Astrocyte of the hippocampus (primary cell): Measurements from ENCODE around the gene MYOM3.

Experiments used
- DNase-seq: peaks from one replicate; pipeline ENCODE4 v3.0.0; 2011; ENCODE audit warnings: low read depth, low spot score

Gene MYOM3

GRCh38 chr1:24096739-24097103 is 15.2 kb downstream of the MYOM3 start:
- no peak for DNase-seq

- no peak for DNase-seq
Measured at GRCh38 chr1:24096009-24096738, 15.8 kb downstream of the MYOM3 start.

- DNase-seq, result no peak
Measured at GRCh38 chr1:24095140-24095859, 16.6 kb downstream of the MYOM3 start.

- no peak for DNase-seq
Measured at GRCh38 chr1:24094554-24094953, 17.4 kb downstream of the MYOM3 start.

GRCh38 chr1:24093732-24094131 is 18.2 kb downstream of the MYOM3 start:
- no peak for DNase-seq

- no peak for DNase-seq
Measured at GRCh38 chr1:24092979-24093378, 19.0 kb downstream of the MYOM3 start.

GRCh38 chr1:24091971-24092482 is 19.9 kb downstream of the MYOM3 start:
- no peak for DNase-seq

GRCh38 chr1:24090736-24091135 is 21.2 kb downstream of the MYOM3 start:
- DNase-seq, result no peak

- no peak for DNase-seq
Measured at GRCh38 chr1:24089743-24090555, 22.0 kb downstream of the MYOM3 start.

GRCh38 chr1:24089027-24089742 is 22.8 kb downstream of the MYOM3 start:
- DNase-seq, result no peak

- DNase-seq, result no peak
Measured at GRCh38 chr1:24086466-24086865, 25.5 kb downstream of the MYOM3 start.

- peak; percentile 61 for DNase-seq
Measured at GRCh38 chr1:24085546-24085945, 26.4 kb downstream of the MYOM3 start.

GRCh38 chr1:24085007-24085406 is 26.9 kb downstream of the MYOM3 start:
- no peak for DNase-seq

- DNase-seq, result no peak
Measured at GRCh38 chr1:24084050-24084449, 27.9 kb downstream of the MYOM3 start.

- no peak for DNase-seq
Measured at GRCh38 chr1:24082372-24082771, 29.6 kb downstream of the MYOM3 start.

GRCh38 chr1:24081190-24081589 is 30.7 kb downstream of the MYOM3 start:
- no peak for DNase-seq

- DNase-seq, result no peak
Measured at GRCh38 chr1:24080131-24080530, 31.8 kb downstream of the MYOM3 start.

- DNase-seq, result no peak
Measured at GRCh38 chr1:24077278-24077978, 34.5 kb downstream of the MYOM3 start.

GRCh38 chr1:24075946-24076345 is 36.0 kb downstream of the MYOM3 start:
- no peak for DNase-seq

- no peak for DNase-seq
Measured at GRCh38 chr1:24075590-24075854, 36.4 kb downstream of the MYOM3 start.
